Esophagus (tissue), 2 donors: ENCODE results near the gene EIF1. TPM values are rescaled to one million over a fixed set of nuclear protein-coding genes. Genes with fewer than 3 reads are reported as not detected.
"Not testable (repeated sequence)": the region's sequence is repeated elsewhere in the genome, so short reads cannot be mapped to it uniquely, and the experiment has no call there.

ENCODE experiments used
- H3K27ac ChIP-seq, 2 donors: one replicate each; pipeline ENCODE4 v1.5.1; 2013; ENCODE audit warnings: low read depth in 2 of 2, mild to moderate bottlenecking in 2 of 2, inconsistent platforms in 1 of 2, low read length in 1 of 2, moderate library complexity in 1 of 2
- H3K27me3 ChIP-seq, 2 donors: one replicate each; pipeline ENCODE4 v1.6.1; 2013; ENCODE audit warnings: low read length in 2 of 2, control low read depth in 1 of 2, mild to moderate bottlenecking in 1 of 2; ENCODE audit not compliant: insufficient read depth in 2 of 2, control insufficient read depth in 1 of 2
- H3K36me3 ChIP-seq, 2 donors: one replicate each; pipeline ENCODE4 v1.6.1; 2013; ENCODE audit warnings: low read length in 1 of 2; ENCODE audit not compliant: control insufficient read depth in 2 of 2, insufficient read depth in 2 of 2
- H3K4me1 ChIP-seq, 2 donors: one replicate each; pipeline ENCODE4 v1.6.1; 2013; ENCODE audit warnings: low read length in 1 of 2; ENCODE audit not compliant: control insufficient read depth in 2 of 2, insufficient read depth in 2 of 2
- H3K4me3 ChIP-seq, 2 donors: one replicate each; pipeline ENCODE4 v1.5.1; 2013; ENCODE audit warnings: low read length in 2 of 2, mild to moderate bottlenecking in 2 of 2, low read depth in 1 of 2, moderate library complexity in 1 of 2
- H3K9me3 ChIP-seq, 2 donors: one replicate each; pipeline ENCODE4 v1.6.1; 2013; ENCODE audit warnings: mild to moderate bottlenecking in 2 of 2, low read depth in 1 of 2, low read length in 1 of 2, moderate library complexity in 1 of 2; ENCODE audit not compliant: control insufficient read depth in 2 of 2, insufficient read depth in 1 of 2
- WGBS, 2 donors: extraction: QIAGEN DNeasy Blood & Tissue Kit; methylation state at CpG; one replicate each; pipeline ENCODE4 v1.1.7; 2013; 5-methylcytosine and 5-hydroxymethylcytosine counted together
- polyA plus RNA-seq, 2 donors: library from polyadenylated mRNA; stranded (reverse); fragments of 200-250 nt; gene quantifications; one replicate each; pipeline ENCODE4 v1.2.3, GENCODE V29; 2013
- donor health status: healthy with polysubstance abuse.
- donor health status: Bipolar disorder and iron deficiency.

Gene EIF1
- polyA plus RNA-seq, 2 donors: 342 to 553 TPM

DNA sequence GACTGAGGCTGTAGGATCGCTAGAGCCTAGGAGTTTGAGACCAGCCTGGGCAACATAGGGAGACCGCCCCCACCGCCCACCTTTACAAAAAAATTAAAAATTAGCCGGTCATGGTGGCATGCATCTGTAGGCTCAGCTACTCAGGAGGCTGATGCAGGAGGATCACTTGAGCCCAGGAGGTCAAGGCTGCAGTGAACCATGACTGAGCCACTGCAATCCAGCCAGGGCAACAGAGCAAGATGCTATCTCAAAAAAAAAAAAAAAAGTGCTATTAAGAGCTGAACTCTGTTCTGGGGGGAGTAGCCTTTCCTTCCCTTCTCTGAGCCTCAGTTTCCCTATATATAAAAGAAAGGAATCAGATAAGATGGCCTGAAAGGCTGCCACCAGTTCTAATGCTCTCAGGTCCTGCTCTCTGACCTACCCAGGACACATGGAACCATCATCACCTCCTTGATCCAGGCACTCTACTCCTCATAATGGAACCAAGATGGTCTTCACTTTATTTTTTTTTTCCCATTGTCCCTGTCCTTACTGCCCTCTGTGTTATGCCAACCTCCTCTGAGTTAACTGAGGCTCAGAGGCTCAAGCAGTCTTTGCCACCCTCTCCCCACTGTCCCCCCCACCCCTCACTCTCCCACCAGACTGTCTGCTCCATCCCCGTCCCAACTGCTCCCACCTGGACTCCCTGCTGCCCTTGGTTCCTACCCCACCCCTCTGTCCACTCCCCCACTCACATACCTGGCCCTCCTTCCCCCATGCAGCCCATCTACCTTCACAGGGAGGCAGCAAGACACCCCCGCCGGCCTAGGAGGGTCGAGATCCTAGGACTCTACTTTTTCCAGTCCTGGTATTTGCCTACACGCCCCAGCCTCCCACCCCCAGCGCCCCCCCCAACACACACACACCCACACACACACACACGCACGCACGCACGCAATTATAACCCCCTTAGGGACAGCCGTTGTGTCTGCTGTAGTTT is 23.8 kb upstream of the EIF1 start:
- 44 to 45% methylated on average over 14 to 15 of the region's 15 CpGs for WGBS, 2 donors
- Histone ChIP-seq H3K27ac (peak overlapping the region; percentile 90 to 97), H3K4me1 (peaks cover 3 to 26% of the 10 kb centered on the region in 2 donors), H3K9me3 (no peaks in the 10 kb centered on the region), H3K4me3 (peak overlapping the region; percentile 56 to 61), H3K27me3 (no peaks in the 10 kb centered on the region), H3K36me3 (no peaks in the 10 kb centered on the region)

DNA sequence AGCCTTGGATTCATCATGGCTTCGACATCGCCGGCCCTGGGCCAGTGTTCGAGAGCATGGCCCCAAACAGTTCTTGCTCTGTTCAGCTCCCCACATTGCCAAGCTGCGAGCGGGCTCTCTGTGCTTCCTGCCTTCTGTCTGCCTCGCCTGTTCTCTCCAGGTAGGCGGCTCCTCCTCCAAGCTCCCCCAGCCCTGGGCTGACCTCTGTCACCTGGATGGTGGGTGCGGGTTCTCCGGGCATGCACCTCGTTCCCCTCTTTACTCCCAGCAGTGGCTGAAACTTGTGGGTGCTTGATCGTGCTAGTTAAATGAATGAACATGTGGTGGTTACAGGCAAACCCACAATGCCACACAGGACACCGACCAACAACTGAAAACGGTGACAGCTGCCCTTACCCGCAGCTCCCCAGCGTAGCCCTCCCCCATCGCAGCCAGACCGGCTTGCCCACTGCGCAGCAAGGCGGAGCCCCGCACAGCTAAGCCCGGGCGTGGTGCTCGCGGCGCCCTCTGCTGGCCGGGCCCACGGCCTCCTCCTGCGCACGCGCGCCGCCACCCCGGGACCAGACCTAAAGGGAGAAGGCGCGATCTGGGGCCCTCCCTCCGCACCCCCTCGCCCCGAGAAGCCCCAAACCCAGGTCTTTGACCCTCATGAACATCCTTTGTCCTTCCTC is 23.0 kb upstream of the EIF1 start:
- no peaks in the 10 kb centered on the region for H3K27me3 ChIP-seq
- peak overlapping the region; percentile 90 to 97 for H3K27ac ChIP-seq
- H3K4me1 ChIP-seq: peaks cover 3 to 18% of the 10 kb centered on the region in 2 donors
- H3K36me3 ChIP-seq: no peaks in the 10 kb centered on the region
- 1 to 2% methylated on average over 27 to 39 of the region's 39 CpGs for WGBS, 2 donors
- H3K4me3 ChIP-seq: peak overlapping the region; percentile 56 to 61
- H3K9me3 ChIP-seq: no peaks in the 10 kb centered on the region

DNA sequence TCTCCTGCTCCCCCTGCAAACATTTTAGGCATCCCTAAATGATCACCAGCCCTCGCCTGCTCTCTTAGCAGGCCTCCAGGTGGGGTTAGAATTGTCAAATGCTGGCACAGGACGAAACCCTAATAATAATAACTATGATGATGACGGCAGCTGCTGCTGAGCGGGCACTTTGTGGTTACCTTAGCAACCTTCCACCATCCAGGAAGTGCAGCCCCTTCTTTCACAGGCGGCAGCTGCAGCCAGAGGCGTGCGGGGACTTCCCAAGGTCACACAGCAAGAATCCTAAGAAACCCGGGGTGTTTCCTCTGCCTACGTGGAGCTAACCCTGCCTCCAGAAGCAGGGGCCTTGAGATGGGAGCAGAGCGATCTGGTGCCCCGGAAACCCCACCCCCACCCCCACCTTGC is 22.4 kb upstream of the EIF1 start:
- Histone ChIP-seq H3K27ac (peak overlapping the region; percentile 90 to 97), H3K4me3 (peak overlapping the region in 1 of 2 donors; percentile 61)

DNA sequence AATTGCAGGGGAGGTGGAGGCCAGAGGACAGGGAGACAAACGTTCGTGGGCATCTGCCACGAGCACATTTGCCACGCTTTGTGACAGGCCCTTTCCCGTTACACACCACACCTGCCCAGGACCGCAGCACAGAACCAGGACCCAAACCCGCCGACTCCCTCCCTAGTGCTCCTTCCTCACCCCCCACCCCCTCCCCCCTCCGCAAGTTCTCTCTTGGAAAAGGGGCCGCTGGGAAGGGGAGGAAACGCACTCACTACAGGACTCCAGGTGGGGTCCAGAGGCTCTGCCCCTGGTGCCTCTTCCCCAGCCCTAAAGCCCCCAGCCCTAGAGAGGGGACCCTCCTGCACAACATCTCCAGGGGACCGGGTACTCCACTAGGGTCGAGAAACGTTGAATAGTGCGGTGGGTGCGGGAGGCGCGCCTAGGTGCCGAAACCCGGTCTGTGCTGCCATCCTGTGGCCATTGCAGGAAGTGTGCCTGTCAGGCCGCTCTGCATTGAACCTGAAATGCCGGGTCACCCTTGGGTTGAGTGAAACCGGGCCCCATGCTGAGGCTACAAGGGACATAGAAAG is 21.9 kb upstream of the EIF1 start:
- Histone ChIP-seq H3K27ac (peak overlapping the region; percentile 90 to 97), H3K27me3 (no peaks in the 10 kb centered on the region), H3K9me3 (no peaks in the 10 kb centered on the region), H3K4me3 (peak overlapping the region; percentile 28 to 61), H3K4me1 (peaks cover 3 to 18% of the 10 kb centered on the region in 2 donors), H3K36me3 (no peaks in the 10 kb centered on the region)
- 0 to 1% methylated on average over 21 to 23 of the region's 23 CpGs for WGBS, 2 donors

More for the DNA sequence above, 22.4 kb upstream of the EIF1 start:
- Histone ChIP-seq H3K4me1 (peaks cover 3 to 18% of the 10 kb centered on the region in 2 donors), H3K36me3 (no peaks in the 10 kb centered on the region), H3K9me3 (no peaks in the 10 kb centered on the region), H3K27me3 (no peaks in the 10 kb centered on the region)
- WGBS, 2 donors: 3% methylated on average over 11 of the region's 11 CpGs

DNA sequence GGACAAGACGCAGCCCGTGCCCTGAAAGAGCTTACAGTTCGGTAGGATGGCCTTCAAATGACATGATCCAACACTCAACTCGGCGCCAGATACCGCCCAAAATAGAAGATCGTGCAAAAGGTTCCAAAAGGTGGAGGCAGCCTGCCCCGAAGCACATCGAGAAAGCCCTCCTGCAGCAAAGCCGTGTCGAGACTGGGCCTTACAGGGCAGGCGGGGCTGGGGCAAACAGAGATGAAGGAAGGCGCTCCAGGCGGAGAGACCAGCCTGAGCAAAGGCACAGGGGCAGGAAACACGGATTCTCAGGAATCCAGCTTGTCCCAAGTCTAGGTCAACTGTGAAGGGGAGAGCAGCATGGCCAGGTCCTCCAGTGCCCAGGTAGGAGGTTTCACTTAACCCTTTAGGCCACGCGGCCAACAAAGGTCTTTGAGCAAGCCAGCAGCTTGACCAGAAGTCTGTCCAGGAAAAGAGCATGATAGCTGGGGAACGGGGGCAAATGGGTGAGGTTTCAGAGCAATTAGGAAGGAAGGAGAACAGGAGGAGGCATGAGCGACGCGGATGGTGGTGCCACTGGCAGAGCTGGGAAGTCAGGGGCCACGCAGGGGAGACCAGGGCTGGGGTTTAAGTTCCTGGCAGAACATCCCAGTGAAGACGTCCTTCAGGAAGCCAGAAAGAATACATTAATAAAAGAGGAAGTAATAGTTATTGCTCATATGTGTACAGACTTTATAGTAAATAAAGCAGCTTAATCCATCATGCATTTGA is 21.2 kb upstream of the EIF1 start:
- peaks cover 3 to 17% of the 10 kb centered on the region in 2 donors for H3K4me1 ChIP-seq
- peak overlapping the region; percentile 72 to 97 for H3K27ac ChIP-seq
- H3K9me3 ChIP-seq: no peaks in the 10 kb centered on the region
- no peaks in the 10 kb centered on the region for H3K36me3 ChIP-seq
- no peaks in the 10 kb centered on the region for H3K27me3 ChIP-seq
- WGBS, 2 donors: 41 to 47% methylated on average over 23 of the region's 23 CpGs
- peak overlapping the region in 1 of 2 donors; percentile 61 for H3K4me3 ChIP-seq

DNA sequence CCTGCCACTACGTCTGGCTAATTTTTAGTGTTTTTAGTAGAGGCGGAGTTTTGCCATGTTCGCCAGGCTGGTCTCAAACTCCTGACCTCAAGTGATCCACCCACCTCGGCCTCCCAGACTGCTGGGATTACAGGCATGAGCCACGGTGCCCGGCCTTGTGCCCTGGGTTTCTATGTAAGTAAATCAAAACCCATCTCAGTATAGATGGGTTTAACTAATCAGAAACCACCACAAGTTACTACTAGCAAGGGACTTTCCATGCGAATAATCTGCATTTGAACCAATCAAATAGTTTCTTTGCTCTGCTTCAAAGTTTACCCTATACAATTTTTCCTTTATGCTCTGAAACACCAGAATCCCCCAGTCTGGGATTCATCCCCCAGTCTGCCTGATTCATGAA is 16.5 kb upstream of the EIF1 start:
- no peak overlapping the region for H3K27ac ChIP-seq
- peaks cover 0 to 11% of the 10 kb centered on the region in 2 donors for H3K4me1 ChIP-seq
- H3K36me3 ChIP-seq: no peaks in the 10 kb centered on the region
- no peaks in the 10 kb centered on the region for H3K27me3 ChIP-seq
- no peak overlapping the region for H3K4me3 ChIP-seq
- 73 to 78% methylated on average over 7 of the region's 7 CpGs for WGBS, 2 donors
- no peaks in the 10 kb centered on the region for H3K9me3 ChIP-seq

DNA sequence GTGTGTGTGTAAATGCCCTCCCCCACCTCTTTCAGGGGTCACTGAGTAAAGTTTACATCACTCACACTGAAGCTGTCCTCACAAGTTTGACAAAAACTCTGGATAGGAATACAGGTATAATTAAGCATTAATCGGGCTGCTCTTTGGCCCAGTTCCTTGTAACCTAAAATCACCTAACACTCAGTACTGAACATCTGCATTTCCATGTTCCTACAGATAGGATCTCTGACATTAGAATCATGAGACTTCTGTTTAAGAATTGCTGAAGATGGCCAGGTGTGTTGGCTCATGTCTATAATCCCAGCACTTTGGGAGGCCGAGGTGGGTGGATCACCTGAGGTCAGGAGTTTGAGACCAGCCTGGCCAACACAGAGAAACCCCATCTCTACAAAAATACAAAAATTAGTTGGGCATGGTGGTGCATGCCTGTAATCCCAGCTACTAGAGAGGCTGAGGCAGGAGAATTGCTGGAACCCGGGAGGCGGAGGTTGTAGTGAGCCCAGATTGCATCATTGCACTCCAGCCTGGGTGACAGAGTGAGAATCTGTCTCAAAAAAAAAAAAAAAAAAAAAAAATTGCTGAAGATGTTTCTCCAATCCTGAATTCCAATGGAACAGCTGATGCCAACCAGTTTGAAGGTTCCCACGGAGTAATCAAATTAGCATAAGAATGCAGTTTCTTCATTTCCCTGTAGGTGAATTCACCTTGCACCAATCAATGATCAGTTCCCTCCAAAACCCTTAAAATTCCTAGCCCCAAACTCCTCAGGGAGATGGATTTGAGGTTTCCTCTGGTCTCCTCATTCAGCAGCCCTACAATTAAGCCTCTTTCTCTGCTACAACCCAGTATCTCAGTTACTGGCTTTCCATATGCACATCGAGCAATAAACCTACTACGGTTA is 13.3 kb upstream of the EIF1 start:
- WGBS, 2 donors: 77 to 79% methylated on average over 7 of the region's 7 CpGs
- H3K4me1 ChIP-seq, H3K36me3 ChIP-seq, H3K27me3 ChIP-seq, H3K9me3 ChIP-seq, H3K27ac ChIP-seq, H3K4me3 ChIP-seq: not testable (repeated sequence)

DNA sequence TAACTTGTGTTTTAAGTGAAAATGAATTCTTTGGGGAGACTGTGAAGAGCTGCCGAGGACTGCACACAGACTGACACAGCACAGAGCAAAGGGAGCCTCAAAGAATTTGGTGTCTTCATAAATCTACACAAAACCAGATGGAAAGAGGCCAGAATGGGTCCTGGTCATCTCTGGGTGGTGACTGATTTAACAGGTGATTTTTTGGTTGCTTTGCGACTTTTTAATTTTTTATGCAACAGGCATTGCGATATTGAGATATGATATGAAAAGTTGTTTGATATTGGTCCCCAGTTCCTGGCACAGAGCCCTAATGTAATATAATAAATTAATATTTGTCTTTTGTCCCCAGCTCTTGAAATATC is 12.6 kb upstream of the EIF1 start:
- WGBS, 2 donors: 61 to 79% methylated on average over 3 of the region's 3 CpGs
- H3K9me3 ChIP-seq: no peaks in the 10 kb centered on the region
- no peaks in the 10 kb centered on the region for H3K4me1 ChIP-seq
- H3K27ac ChIP-seq: no peak overlapping the region
- no peaks in the 10 kb centered on the region for H3K36me3 ChIP-seq
- H3K27me3 ChIP-seq: no peaks in the 10 kb centered on the region
- no peak overlapping the region for H3K4me3 ChIP-seq
